Ascending aorta (tissue), 2 donors: ENCODE measurements around the gene SNRPD2. TPM values are rescaled to one million over a fixed set of nuclear protein-coding genes. Genes with fewer than 3 reads are reported as not detected.

Source experiments
- DNase-seq, 2 donors: peaks; one replicate each; pipeline ENCODE4 v3.0.0-alpha.2; 2019; ENCODE audit warnings: low spot score in 2 of 2
- H3K27ac ChIP-seq, 2 donors: fragments of 200-600 bp; sonication (generic); one replicate each; pipeline ENCODE4 v1.5.1; 2016 to 2017; ENCODE audit warnings: mild to moderate bottlenecking in 1 of 2
- H3K27me3 ChIP-seq: fragments of 200-600 bp; sonication (generic); one replicate; pipeline ENCODE4 v1.5.1; 2017
- H3K36me3 ChIP-seq, 2 donors: fragments of 200-600 bp; sonication (generic); one replicate each; pipeline ENCODE4 v1.5.1; 2016
- H3K4me1 ChIP-seq, 2 donors: fragments of 200-600 bp; sonication (generic); one replicate each; pipeline ENCODE4 v1.5.1; 2016 to 2017; ENCODE audit warnings: mild to moderate bottlenecking in 1 of 2
- H3K4me3 ChIP-seq, 2 donors: fragments of 200-600 bp; sonication (generic); one replicate each; pipeline ENCODE4 v1.5.1; 2016 to 2017; ENCODE audit warnings: mild to moderate bottlenecking in 1 of 2
- H3K9me3 ChIP-seq, 2 donors: fragments of 200-600 bp; sonication (generic); one replicate each; pipeline ENCODE4 v1.5.1; 2016
- CTCF ChIP-seq, 3 experiments: fragments of 200-600 bp in 2 of 3; fragments of 450-650 bp in 1 of 3; sonication (generic) in 2 of 3; IDR thresholded peaks; one replicate each; pipeline ENCODE4 v1.5.1; 2016 to 2019; ENCODE audit warnings: antibody characterized with exemption in 3 of 3, mild to moderate bottlenecking in 1 of 3, moderate library complexity in 1 of 3
- intact Hi-C: fragments of 100-400 bp; cut with DNase I; formaldehyde crosslinking; loops from one replicate; pipeline ENCODE4 v1.15.1; 2023
- total RNA-seq: library from RNA; depleted of rRNA; stranded (reverse); fragments of >200 nt; gene quantifications from one replicate; pipeline ENCODE4 v1.1.0, GENCODE V29; 2016

SNRPD2 gene
- total RNA-seq, 1 donor from 2014 or later: 71.1 TPM

GRCh38 chr19:45705710-45706415 is 14.1 kb upstream of the SNRPD2 start:
- H3K27me3 ChIP-seq: no peaks in the 10 kb centered on the region
- TF ChIP-seq CTCF (IDR thresholded peaks at IDR 0.05): no peak
- intact Hi-C loops: no loop called here
- H3K9me3 ChIP-seq: no peaks in the 10 kb centered on the region
- peaks cover 0 to 4% of the 10 kb centered on the region in 2 donors for H3K4me1 ChIP-seq
- no peak for DNase-seq
- H3K27ac ChIP-seq: no peak overlapping the region
- H3K36me3 ChIP-seq: peaks cover 11 to 16% of the 10 kb centered on the region in 2 donors
- H3K4me3 ChIP-seq: no peak overlapping the region

GRCh38 chr19:45705115-45705514 is 13.4 kb upstream of the SNRPD2 start:
- H3K4me1 ChIP-seq: peaks cover 0 to 4% of the 10 kb centered on the region in 2 donors
- H3K27ac ChIP-seq: no peak overlapping the region
- H3K36me3 ChIP-seq: peaks cover 9 to 16% of the 10 kb centered on the region in 2 donors
- no peak for DNase-seq
- H3K27me3 ChIP-seq: no peaks in the 10 kb centered on the region
- intact Hi-C loops: no loop called here
- TF ChIP-seq CTCF (IDR thresholded peaks at IDR 0.05): no peak
- H3K9me3 ChIP-seq: no peaks in the 10 kb centered on the region
- no peak overlapping the region for H3K4me3 ChIP-seq

- peaks cover 9 to 13% of the 10 kb centered on the region in 2 donors for H3K36me3 ChIP-seq
- no peaks in the 10 kb centered on the region for H3K27me3 ChIP-seq
- no peaks in the 10 kb centered on the region for H3K9me3 ChIP-seq
- TF ChIP-seq CTCF (IDR thresholded peaks at IDR 0.05): no peak
- intact Hi-C loops: no loop called here
- H3K4me1 ChIP-seq: no peaks in the 10 kb centered on the region
- no peak overlapping the region for H3K27ac ChIP-seq
- no peak overlapping the region for H3K4me3 ChIP-seq
- DNase-seq: no peak
Measured at GRCh38 chr19:45701676-45702075, 9.9 kb upstream of the SNRPD2 start.

- intact Hi-C loops: loop anchor here (1.0 to 5.0 kb wide), 6 partner anchors 37 to 266 kb away; partner anchors contain the start of genes FBXO46 and VASP
- peak overlapping the region; percentile 87 to 93 for H3K27ac ChIP-seq
- no peaks in the 10 kb centered on the region for H3K27me3 ChIP-seq
- TF ChIP-seq CTCF (IDR thresholded peaks at IDR 0.05): peak; percentile 81 to 94 (median 92)
- H3K36me3 ChIP-seq: peaks cover 9 to 10% of the 10 kb centered on the region in 2 donors
- peak overlapping the region; percentile 59 to 87 for H3K4me3 ChIP-seq
- H3K4me1 ChIP-seq: peaks cover 0 to 15% of the 10 kb centered on the region in 2 donors
- DNase-seq: peak in 1 of 2 donors; percentile 90
- H3K9me3 ChIP-seq: no peaks in the 10 kb centered on the region
Measured at GRCh38 chr19:45693106-45693788, 1.5 kb upstream of the SNRPD2 start.

GRCh38 chr19:45692187-45693105 is 693 bp upstream of the SNRPD2 start, which contains the start of gene QPCTL:
TSS of gene QPCTL (plus strand) at chr19:45692666. CDS start at chr19:45692704, 38 bp downstream.
- peak; percentile 98 to 99 for DNase-seq
- no peaks in the 10 kb centered on the region for H3K27me3 ChIP-seq
- intact Hi-C loops: loop anchor here (1.0 to 5.0 kb wide), 9 partner anchors 25 to 265 kb away; partner anchors contain the start of genes FBXO46, OPA3, SIX5 and VASP
- no peak for TF ChIP-seq CTCF (IDR thresholded peaks at IDR 0.05)
- peak within 1 kb of the TSS; percentile 87 to 93 for H3K27ac ChIP-seq
- H3K9me3 ChIP-seq: no peaks in the 10 kb centered on the region
- peak within 1 kb of the TSS; percentile 82 to 87 for H3K4me3 ChIP-seq
- peaks cover 0 to 15% of the 10 kb centered on the region in 2 donors for H3K4me1 ChIP-seq
- peaks cover 17 to 18% of the 10 kb centered on the region in 2 donors for H3K36me3 ChIP-seq
